ENCODE measurements around the gene NAA30.

DNA sequence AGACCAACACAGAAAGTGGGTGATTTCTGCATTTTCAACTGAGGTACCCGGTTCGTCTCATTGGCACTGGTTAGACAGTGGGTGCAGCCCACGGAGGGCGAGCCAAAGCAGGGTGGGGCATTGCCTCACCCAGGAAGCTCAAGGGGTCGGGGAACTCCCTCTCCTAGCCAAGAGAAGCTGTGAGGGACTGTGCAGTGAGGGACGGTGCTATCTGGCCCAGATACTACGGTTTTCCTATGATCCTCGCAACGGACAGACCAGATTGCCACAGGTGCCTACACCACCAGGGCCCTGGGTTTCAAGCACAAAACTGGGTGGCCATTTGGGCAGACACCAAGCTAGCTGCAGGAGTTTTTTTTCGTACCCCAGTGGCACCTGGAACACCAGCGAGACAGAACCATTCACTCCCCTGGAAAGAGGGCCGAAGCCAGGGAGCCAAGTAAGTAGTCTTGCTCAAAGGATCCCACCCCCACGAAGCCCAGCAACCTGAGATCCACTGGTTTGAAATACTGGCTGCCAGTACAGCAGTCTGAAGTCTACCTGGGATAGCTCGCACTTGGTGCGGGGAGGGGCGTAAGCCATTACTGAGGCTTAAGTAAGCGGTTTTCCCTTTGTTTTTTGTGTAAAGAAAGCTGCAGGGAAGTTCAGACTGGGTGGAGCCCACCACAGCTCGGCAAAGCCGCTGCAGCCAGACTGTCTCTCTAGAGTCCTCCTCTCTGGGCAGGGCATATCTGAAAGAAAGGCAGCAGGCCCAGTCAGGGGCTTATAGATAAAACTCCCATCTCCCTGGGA lies 25.5 kb upstream of the NAA30 start:
- TF ChIP-seq, protein P1, sequence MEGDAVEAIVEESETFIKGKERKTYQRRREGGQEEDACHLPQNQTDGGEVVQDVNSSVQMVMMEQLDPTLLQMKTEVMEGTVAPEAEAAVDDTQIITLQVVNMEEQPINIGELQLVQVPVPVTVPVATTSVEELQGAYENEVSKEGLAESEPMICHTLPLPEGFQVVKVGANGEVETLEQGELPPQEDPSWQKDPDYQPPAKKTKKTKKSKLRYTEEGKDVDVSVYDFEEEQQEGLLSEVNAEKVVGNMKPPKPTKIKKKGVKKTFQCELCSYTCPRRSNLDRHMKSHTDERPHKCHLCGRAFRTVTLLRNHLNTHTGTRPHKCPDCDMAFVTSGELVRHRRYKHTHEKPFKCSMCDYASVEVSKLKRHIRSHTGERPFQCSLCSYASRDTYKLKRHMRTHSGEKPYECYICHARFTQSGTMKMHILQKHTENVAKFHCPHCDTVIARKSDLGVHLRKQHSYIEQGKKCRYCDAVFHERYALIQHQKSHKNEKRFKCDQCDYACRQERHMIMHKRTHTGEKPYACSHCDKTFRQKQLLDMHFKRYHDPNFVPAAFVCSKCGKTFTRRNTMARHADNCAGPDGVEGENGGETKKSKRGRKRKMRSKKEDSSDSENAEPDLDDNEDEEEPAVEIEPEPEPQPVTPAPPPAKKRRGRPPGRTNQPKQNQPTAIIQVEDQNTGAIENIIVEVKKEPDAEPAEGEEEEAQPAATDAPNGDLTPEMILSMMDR (IDR thresholded peaks at IDR 0.05), result no peak
- TF ChIP-seq SIN3A (IDR thresholded peaks at IDR 0.05; ENCODE audit: borderline replicate concordance, insufficient read depth, low read depth, low read length), result no peak

Measured in Panc1 (cell line).